Measurements from ENCODE around the gene FIZ1. TPM values are rescaled to one million over a fixed set of nuclear protein-coding genes. Genes with fewer than 3 reads are reported as not detected.

FIZ1 gene
- total and polyA plus RNA-seq, 5 experiments from 2014 or later = 2.8 to 22.0 (median 5.4) TPM

DNA sequence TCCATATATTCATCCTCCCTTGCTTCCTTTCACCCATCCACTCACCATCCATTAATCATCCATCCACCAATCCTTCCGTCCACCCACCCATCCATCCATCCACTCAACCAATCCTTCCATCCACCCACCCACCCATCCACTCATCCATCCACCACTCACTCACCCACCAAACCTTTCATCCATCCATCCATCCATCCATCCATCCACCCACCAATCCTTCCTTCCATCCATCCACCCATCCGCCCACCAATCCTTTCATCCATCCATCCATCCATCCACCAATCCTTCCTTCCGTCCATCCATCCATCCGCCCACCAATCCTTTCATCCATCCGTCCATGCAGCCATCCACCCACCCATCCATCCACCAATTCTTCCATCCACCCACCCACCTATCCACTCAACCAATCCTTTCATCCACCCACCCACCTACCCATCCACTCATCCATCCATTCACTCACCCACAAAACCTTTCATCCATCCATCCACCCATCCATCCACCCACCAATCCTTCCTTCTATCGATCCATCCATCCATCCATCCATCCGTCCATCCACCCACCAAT is 56.9 kb downstream of the FIZ1 start:
- Mint-ChIP-seq H3K4me3 (no peak overlapping the region), H3K9me3 (peaks cover 0 to 10% (median 0%) of the 10 kb centered on the region in 9 donors), H3K27me3 (peaks cover 6 to 30% (median 23%) of the 10 kb centered on the region in 5 donors), H3K4me1 (peaks cover 0 to 5% (median 3%) of the 10 kb centered on the region in 4 donors), H3K27ac (no peak overlapping the region), H3K36me3 (no peaks in the 10 kb centered on the region)
- POLR2A ChIA-PET = no interaction called here
- ATAC-seq (no peak), DNase-seq (no peak)

Other genes with a start within 250 kb of the FIZ1 start
- not detected for gene COX6B2, start 244.8 kb downstream of the FIZ1 start, total RNA-seq
- gene COX6B2, start 244.8 kb downstream of the FIZ1 start, polyA plus RNA-seq = not detected
- not detected for gene GARIN5B, start 236.3 kb downstream of the FIZ1 start, total RNA-seq
- not detected for gene GARIN5B, start 236.3 kb downstream of the FIZ1 start, polyA plus RNA-seq
- under 1 TPM in 1 of 2 experiments, not detected in 1; 0.21 TPM for gene IL11, start 229.1 kb downstream of the FIZ1 start, total RNA-seq
- not detected for gene IL11, start 229.1 kb downstream of the FIZ1 start, polyA plus RNA-seq
- not detected for gene TMEM190, start 222.7 kb downstream of the FIZ1 start, total RNA-seq
- gene TMEM190, start 222.7 kb downstream of the FIZ1 start, polyA plus RNA-seq = not detected
- 10 to 100 TPM in 1 of 2 experiments, 1 to 10 TPM in 1; 10.0 to 10.2 TPM for gene TMEM238, start 215.2 kb downstream of the FIZ1 start, total RNA-seq
- gene TMEM238, start 215.2 kb downstream of the FIZ1 start, polyA plus RNA-seq = 1 to 10 TPM; 1.1 to 1.5 (median 1.3) TPM
- gene RPL28, start 213.6 kb downstream of the FIZ1 start, total RNA-seq = 1,000 to 10,000 TPM; 2,967 to 2,995 TPM
- gene RPL28, start 213.6 kb downstream of the FIZ1 start, polyA plus RNA-seq = 1,000 to 10,000 TPM in 1 of 3 donors, 100 to 1,000 TPM in 2; 559 to 1,017 (median 787) TPM
- gene UBE2S, start 191.7 kb downstream of the FIZ1 start, total RNA-seq = 10 to 100 TPM; 18.1 to 20.2 TPM
- 10 to 100 TPM; 18.6 to 25.8 (median 24.5) TPM for gene UBE2S, start 191.7 kb downstream of the FIZ1 start, polyA plus RNA-seq
- gene SHISA7, start 156.2 kb downstream of the FIZ1 start, total RNA-seq = not detected
- not detected for gene SHISA7, start 156.2 kb downstream of the FIZ1 start, polyA plus RNA-seq
- gene ISOC2, start 137.9 kb downstream of the FIZ1 start, total RNA-seq = 10 to 100 TPM; 10.5 to 11.0 TPM
- 10 to 100 TPM; 30.5 to 35.6 (median 34.2) TPM for gene ISOC2, start 137.9 kb downstream of the FIZ1 start, polyA plus RNA-seq
- not detected for gene C19orf85, start 134.8 kb downstream of the FIZ1 start, total RNA-seq
- not detected for gene C19orf85, start 134.8 kb downstream of the FIZ1 start, polyA plus RNA-seq
- 10 to 100 TPM; 13.2 to 15.6 TPM for gene ZNF628, start 122.9 kb downstream of the FIZ1 start, total RNA-seq
- under 1 TPM; 0.26 to 0.42 (median 0.32) TPM for gene ZNF628, start 122.9 kb downstream of the FIZ1 start, polyA plus RNA-seq
- 10 to 100 TPM in 1 of 2 experiments, 1 to 10 TPM in 1; 8.0 to 10.4 TPM for gene NAT14, start 114.3 kb downstream of the FIZ1 start, total RNA-seq
- gene NAT14, start 114.3 kb downstream of the FIZ1 start, polyA plus RNA-seq = 1 to 10 TPM; 4.1 to 8.8 (median 7.7) TPM
- 1 to 10 TPM; 1.3 to 1.4 TPM for gene SSC5D, start 111.1 kb downstream of the FIZ1 start, total RNA-seq
- under 1 TPM in 2 of 3 donors, not detected in 1; 0.02 to 0.11 TPM for gene SSC5D, start 111.1 kb downstream of the FIZ1 start, polyA plus RNA-seq
- gene SBK2, start 62.4 kb downstream of the FIZ1 start, total RNA-seq = not detected
- gene SBK2, start 62.4 kb downstream of the FIZ1 start, polyA plus RNA-seq = not detected
- gene SBK3, start 54.0 kb downstream of the FIZ1 start, total RNA-seq = not detected
- not detected for gene SBK3, start 54.0 kb downstream of the FIZ1 start, polyA plus RNA-seq
- 10 to 100 TPM in 1 of 2 experiments, 1 to 10 TPM in 1; 9.8 to 10.2 TPM for gene ZNF579, start 18.7 kb downstream of the FIZ1 start, total RNA-seq
- gene ZNF579, start 18.7 kb downstream of the FIZ1 start, polyA plus RNA-seq = under 1 TPM; 0.16 to 0.39 (median 0.20) TPM
- gene ZNF524, start 771 bp upstream of the FIZ1 start, total RNA-seq = 10 to 100 TPM; 19.1 to 20.7 TPM
- gene ZNF524, start 771 bp upstream of the FIZ1 start, polyA plus RNA-seq = 10 to 100 TPM; 21.5 to 31.6 (median 23.6) TPM
- 10 to 100 TPM; 21.6 to 24.4 TPM for gene ZNF865, start 6.1 kb upstream of the FIZ1 start, total RNA-seq
- gene ZNF865, start 6.1 kb upstream of the FIZ1 start, polyA plus RNA-seq = under 1 TPM in 2 of 3 donors, not detected in 1; 0.22 to 0.33 TPM
- gene ZNF784, start 25.0 kb upstream of the FIZ1 start, total RNA-seq = 1 to 10 TPM; 8.1 to 9.2 TPM
- gene ZNF784, start 25.0 kb upstream of the FIZ1 start, polyA plus RNA-seq = 1 to 10 TPM in 2 of 3 donors, under 1 TPM in 1; 0.64 to 1.4 (median 1.1) TPM
- gene ZNF580, start 41.5 kb upstream of the FIZ1 start, total RNA-seq = 100 to 1,000 TPM; 110 to 111 TPM
- 10 to 100 TPM; 15.3 to 21.7 (median 20.3) TPM for gene ZNF580, start 41.5 kb upstream of the FIZ1 start, polyA plus RNA-seq
- 10 to 100 TPM; 33.8 to 36.3 TPM for gene ZNF581, start 44.1 kb upstream of the FIZ1 start, total RNA-seq
- gene ZNF581, start 44.1 kb upstream of the FIZ1 start, polyA plus RNA-seq = 10 to 100 TPM; 21.2 to 35.9 (median 34.9) TPM
- gene CCDC106, start 48.7 kb upstream of the FIZ1 start, total RNA-seq = 1 to 10 TPM; 5.3 to 8.3 TPM
- gene CCDC106, start 48.7 kb upstream of the FIZ1 start, polyA plus RNA-seq = 1 to 10 TPM; 2.6 to 4.4 (median 4.3) TPM
- 100 to 1,000 TPM; 284 to 289 TPM for gene U2AF2, start 55.5 kb upstream of the FIZ1 start, total RNA-seq
- gene U2AF2, start 55.5 kb upstream of the FIZ1 start, polyA plus RNA-seq = 10 to 100 TPM in 1 of 3 donors, 1 to 10 TPM in 2; 6.6 to 10.6 (median 8.1) TPM
- gene EPN1, start 75.7 kb upstream of the FIZ1 start, total RNA-seq = 10 to 100 TPM; 49.5 to 52.2 TPM
- 10 to 100 TPM in 1 of 3 donors, 1 to 10 TPM in 2; 5.5 to 15.8 (median 7.5) TPM for gene EPN1, start 75.7 kb upstream of the FIZ1 start, polyA plus RNA-seq
- not detected for gene NLRP9, start 138.9 kb upstream of the FIZ1 start, total RNA-seq
- gene NLRP9, start 138.9 kb upstream of the FIZ1 start, polyA plus RNA-seq = not detected
- gene RFPL4A, start 159.6 kb upstream of the FIZ1 start, total RNA-seq = not detected
- not detected for gene RFPL4A, start 159.6 kb upstream of the FIZ1 start, polyA plus RNA-seq
- not detected for gene RFPL4AL1, start 169.6 kb upstream of the FIZ1 start, total RNA-seq
- gene RFPL4AL1, start 169.6 kb upstream of the FIZ1 start, polyA plus RNA-seq = not detected
- gene NLRP11, start 232.5 kb upstream of the FIZ1 start, total RNA-seq = not detected
- gene NLRP11, start 232.5 kb upstream of the FIZ1 start, polyA plus RNA-seq = not detected
- not detected for gene NLRP4, start 237.0 kb upstream of the FIZ1 start, total RNA-seq
- gene NLRP4, start 237.0 kb upstream of the FIZ1 start, polyA plus RNA-seq = not detected

Measured in naive thymus-derived CD8-positive, alpha-beta T cell (primary cell).